ENCODE data around the gene DNAH17.

DNA sequence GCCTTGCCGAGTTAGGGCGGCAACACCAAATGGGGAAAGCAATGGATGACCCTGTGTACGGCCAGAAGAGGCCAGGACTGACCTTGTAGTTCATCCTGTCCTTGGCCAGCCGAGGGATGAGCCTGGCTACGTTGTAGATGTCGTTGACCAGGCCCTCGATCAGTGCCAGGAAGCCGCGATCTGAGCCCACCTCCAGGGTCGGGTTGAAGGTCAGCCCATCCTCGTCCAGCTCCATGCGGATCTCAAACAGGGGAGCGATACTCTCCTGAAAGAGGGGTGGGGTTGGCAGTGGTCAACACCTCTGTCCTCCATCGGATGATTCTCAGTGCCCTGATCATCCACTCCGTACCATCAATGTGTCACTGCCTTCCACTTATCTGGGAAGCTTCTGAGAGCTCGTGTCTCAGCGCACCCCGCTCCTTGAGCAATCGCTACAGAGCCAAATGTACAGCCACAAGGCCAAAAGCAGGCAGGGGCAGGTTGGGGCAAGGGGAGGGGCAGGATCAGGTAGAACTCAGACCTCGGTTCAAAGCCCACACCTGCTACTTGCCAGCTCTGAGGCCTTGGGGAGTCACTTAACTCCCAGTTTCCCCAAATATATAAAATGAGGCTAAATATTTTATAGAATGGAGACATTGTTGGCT, 39.9 kb downstream of the DNAH17 start:
- TF ChIP-seq, protein P1, sequence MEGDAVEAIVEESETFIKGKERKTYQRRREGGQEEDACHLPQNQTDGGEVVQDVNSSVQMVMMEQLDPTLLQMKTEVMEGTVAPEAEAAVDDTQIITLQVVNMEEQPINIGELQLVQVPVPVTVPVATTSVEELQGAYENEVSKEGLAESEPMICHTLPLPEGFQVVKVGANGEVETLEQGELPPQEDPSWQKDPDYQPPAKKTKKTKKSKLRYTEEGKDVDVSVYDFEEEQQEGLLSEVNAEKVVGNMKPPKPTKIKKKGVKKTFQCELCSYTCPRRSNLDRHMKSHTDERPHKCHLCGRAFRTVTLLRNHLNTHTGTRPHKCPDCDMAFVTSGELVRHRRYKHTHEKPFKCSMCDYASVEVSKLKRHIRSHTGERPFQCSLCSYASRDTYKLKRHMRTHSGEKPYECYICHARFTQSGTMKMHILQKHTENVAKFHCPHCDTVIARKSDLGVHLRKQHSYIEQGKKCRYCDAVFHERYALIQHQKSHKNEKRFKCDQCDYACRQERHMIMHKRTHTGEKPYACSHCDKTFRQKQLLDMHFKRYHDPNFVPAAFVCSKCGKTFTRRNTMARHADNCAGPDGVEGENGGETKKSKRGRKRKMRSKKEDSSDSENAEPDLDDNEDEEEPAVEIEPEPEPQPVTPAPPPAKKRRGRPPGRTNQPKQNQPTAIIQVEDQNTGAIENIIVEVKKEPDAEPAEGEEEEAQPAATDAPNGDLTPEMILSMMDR (IDR thresholded peaks at IDR 0.05; ENCODE audit: low read depth, low read length, poor library complexity, severe bottlenecking) = no peak
- no peak for TF ChIP-seq EZH2phosphoT487 (IDR thresholded peaks at IDR 0.05; ENCODE audit: borderline replicate concordance, low read length)

Data from DOHH2 (cell line).